GM12875 (cell line): ENCODE results near the gene ATP5IF1.

Source experiments
- H3K4me3 ChIP-seq: one replicate; pipeline ENCODE4 v1.5.1; 2011; ENCODE audit warnings: low read depth, low read length, control low read depth
- TF ChIP-seq, protein P1 (sequence below): IDR thresholded peaks from 2 replicates; pipeline ENCODE4 v1.5.1; 2011; ENCODE audit warnings: low read depth, mild to moderate bottlenecking, control low read depth, inconsistent platforms, low read length, moderate library complexity, borderline replicate concordance; ENCODE audit not compliant: insufficient read depth

Gene ATP5IF1

DNA sequence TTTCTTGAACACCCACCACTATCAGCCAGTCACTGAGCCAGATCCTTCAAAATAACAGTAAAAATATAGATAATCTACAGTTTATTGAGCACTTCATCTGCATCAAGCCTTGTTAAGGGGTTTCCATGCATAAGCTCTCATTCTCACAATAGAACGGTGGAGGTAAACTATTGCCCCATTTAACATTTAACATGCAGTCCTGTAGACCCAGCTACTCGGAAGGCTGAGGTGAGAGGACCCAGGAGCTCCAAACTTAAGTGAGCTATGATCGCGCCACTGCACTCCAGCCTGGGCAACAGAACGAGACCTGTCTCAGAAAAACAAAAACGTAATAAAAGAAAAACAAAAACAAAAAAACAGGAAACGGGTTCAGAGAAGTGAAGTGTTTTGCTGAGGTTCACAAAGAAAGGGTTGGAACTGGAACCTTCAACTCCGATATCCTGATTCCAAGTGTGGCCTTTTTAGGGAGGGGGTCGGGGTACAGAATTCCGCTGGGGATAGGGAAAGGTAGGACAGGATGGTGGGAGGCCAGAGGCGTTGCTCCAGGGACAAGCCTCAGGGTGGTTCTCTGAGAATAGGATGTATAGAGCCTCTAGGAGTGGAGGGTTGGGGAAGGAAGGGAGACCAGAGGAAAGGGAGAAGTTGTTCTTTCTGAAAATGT lies 11.8 kb downstream of the ATP5IF1 start:
- H3K4me3 ChIP-seq, result no peak overlapping the region
- TF ChIP-seq, protein P1, sequence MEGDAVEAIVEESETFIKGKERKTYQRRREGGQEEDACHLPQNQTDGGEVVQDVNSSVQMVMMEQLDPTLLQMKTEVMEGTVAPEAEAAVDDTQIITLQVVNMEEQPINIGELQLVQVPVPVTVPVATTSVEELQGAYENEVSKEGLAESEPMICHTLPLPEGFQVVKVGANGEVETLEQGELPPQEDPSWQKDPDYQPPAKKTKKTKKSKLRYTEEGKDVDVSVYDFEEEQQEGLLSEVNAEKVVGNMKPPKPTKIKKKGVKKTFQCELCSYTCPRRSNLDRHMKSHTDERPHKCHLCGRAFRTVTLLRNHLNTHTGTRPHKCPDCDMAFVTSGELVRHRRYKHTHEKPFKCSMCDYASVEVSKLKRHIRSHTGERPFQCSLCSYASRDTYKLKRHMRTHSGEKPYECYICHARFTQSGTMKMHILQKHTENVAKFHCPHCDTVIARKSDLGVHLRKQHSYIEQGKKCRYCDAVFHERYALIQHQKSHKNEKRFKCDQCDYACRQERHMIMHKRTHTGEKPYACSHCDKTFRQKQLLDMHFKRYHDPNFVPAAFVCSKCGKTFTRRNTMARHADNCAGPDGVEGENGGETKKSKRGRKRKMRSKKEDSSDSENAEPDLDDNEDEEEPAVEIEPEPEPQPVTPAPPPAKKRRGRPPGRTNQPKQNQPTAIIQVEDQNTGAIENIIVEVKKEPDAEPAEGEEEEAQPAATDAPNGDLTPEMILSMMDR, result no peak

DNA sequence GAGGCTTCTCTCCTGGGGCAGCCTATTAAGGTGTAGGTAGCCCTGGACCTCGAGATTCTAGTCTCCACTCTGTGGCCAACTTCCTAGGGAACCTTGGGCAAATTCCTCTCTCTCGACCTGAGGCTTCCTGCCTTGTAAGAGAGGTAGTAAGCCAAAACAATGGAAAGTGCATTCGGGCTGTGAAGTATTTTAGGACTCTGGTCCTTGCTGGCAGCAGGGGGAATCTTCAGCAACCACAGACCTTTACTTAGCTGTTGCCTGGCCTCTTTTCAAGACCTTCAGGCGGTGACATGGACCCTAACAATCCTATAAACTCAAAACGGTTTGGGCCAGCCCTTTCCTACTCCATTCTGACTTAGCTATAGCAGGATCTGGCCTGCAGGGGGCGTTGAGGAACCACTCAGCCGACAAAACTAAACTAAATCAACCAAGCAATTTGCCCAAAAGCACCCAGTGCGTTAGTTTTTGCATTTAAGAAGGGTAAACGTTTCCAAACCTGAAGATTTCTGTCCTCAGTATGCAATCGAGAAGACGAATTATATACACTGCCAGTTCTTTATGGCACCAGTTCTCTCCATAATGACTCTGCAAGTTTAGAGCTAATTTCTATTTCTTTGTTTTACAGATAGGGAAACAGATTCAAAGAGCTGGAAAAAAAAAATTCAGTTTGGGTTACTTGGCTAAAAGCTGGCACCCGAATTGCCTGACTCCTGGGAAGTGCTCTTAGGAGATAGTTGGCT lies 12.5 kb downstream of the ATP5IF1 start:
- H3K4me3 ChIP-seq, result no peak overlapping the region
- TF ChIP-seq, protein P1, result peak; percentile 86

DNA sequence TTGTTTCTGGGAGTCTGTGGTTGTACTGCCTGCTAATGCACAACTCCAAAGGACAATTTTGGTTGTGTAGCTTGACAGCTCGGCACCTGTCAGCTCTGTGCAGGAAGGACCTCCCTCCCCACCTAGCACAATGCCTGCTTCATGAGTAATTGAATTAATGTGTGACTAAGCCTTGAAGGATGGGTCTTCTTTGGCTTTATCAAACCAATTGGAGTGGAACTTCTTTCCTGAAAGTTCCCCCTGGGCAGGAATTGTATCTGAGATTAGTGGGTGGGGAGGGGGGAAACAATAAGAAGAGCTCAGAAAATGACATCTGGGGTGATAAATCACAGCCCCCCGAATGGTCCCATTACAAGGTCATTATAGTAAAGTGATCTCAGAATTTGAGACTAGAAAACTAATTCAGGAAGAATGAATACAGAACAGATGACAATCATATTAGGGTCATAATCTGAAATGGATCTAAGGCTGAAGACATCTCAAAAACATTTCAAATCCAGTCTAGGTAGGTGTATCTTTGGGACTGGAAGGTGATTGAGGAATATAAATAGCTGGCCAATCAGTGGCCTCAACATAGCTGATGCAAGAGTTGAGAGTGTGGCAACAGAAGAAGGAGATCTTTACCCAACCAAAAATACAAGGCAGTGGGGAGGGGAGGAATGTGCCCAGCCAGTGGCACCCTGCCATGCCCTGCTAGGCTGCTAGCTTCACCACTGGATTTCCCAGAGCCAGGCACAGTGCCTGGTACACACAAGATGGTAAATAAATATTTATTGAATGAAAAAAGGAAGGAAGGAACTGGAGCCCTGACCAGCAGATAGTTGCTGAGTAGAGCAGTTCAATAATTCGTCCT lies 13.3 kb downstream of the ATP5IF1 start:
- TF ChIP-seq, protein P1, result no peak
- H3K4me3 ChIP-seq, result no peak overlapping the region

DNA sequence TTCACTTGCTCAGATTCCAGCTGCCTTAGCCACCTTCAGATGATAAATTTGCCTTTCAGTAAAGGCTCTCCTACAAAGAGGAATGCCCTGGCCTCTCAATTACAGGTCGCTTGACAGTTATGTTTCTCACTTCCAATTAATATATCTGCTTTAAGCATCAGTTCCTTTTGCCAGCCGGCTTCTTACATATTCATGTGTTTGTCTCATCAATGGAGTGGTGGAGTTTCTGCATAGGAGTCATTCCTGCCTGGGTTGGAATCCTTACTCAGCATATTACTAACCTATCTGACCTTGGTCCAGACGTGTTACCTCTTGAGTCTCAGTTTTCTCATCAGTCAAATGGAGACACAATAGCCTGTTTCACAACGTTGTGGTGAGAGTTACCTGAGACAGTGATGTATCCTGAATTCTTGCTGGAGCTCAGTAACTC lies 14.0 kb downstream of the ATP5IF1 start:
- TF ChIP-seq, protein P1, result no peak
- H3K4me3 ChIP-seq, result no peak overlapping the region

DNA sequence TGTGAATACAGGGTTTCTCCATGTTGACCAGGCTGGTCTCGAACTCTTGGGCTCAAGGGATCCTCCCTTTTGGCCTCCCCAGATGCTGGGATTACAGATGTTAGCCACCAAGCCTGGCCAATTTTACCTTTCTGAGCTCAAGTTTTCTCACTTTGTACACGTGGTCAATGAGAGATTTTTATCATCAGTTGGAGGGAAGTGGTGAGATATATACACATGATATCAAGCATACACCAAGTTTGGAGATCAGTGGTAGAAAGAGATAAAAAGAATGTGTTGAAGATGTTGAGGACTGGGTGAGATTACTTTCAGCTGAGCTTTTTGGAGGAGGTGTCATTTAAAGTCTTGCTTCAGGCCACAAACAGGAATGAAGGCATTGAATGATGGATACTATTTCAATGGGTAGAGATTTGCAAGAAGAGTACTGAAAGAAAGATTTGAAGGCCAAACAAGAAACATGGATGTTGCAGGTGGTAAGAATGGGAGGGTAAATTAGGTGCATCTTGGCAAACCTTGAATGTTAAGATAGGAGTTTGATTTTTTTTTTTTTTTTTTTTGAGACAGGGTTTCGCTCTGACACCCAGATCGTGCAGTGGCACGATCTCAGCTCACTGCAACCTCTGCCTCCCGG lies 20.4 kb downstream of the ATP5IF1 start:
- H3K4me3 ChIP-seq, result no peak overlapping the region
- TF ChIP-seq, protein P1, result no peak

DNA sequence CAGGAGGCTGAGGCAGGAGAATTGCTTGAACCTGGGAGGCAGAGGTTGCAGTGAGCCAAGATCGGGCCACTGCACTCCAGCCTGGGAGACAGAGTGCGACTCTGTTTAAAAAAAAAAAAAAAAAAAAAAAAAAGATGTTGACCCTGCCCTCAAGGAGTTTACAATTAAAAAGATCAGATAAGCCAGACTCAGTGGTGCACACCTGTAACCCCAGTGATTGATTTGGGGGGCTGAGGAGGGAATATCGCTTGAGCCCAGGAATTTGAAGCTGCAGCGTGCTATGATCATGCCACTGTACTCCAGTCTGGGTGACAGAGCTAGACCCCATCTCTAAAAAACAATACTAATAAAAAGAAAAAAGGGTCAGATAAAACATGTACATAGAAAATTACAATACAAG lies 21.8 kb downstream of the ATP5IF1 start:
- TF ChIP-seq, protein P1, result no peak
- H3K4me3 ChIP-seq, result no peak overlapping the region
